Hepatocyte (in vitro differentiated cells): Measurements from ENCODE around the gene CYP2E1. TPM values are rescaled to one million over a fixed set of nuclear protein-coding genes. Genes with fewer than 3 reads are reported as not detected.
"Not testable (repeated sequence)": the region's sequence is repeated elsewhere in the genome, so short reads cannot be mapped to it uniquely, and the experiment has no call there.

Source experiments
- DNase-seq: peaks from one replicate; pipeline ENCODE4 v3.0.0-alpha.2; 2016; ENCODE audit warnings: low spot score
- H2AFZ ChIP-seq: fragments of 200-600 bp; sonication (generic); 2 replicates; pipeline ENCODE4 v1.6.0; 2016; ENCODE audit warnings: antibody characterized with exemption, mild to moderate bottlenecking
- H3K27ac ChIP-seq: fragments of 200-600 bp; sonication (generic); 2 replicates; pipeline ENCODE4 v1.5.1; 2016; ENCODE audit warnings: mild to moderate bottlenecking
- H3K27me3 ChIP-seq: fragments of 200-600 bp; sonication (generic); 2 replicates; pipeline ENCODE4 v1.6.1; 2016
- H3K36me3 ChIP-seq: fragments of 200-600 bp; sonication (generic); replicated peaks from 2 replicates; pipeline ENCODE4 v1.5.1; 2016; ENCODE audit warnings: low read depth; ENCODE audit not compliant: insufficient read depth
- H3K4me1 ChIP-seq: fragments of 200-600 bp; sonication (generic); 2 replicates; pipeline ENCODE4 v1.5.1; 2016; ENCODE audit warnings: mild to moderate bottlenecking, moderate library complexity; ENCODE audit not compliant: insufficient read depth
- H3K4me2 ChIP-seq: fragments of 200-600 bp; sonication (generic); 2 replicates; pipeline ENCODE4 v1.6.0; 2016
- H3K4me3 ChIP-seq: fragments of 200-600 bp; sonication (generic); 2 replicates; pipeline ENCODE4 v1.5.1; 2016; ENCODE audit warnings: mild to moderate bottlenecking
- H3K79me2 ChIP-seq: fragments of 200-600 bp; sonication (generic); 2 replicates; pipeline ENCODE4 v1.6.0; 2017; ENCODE audit warnings: mild to moderate bottlenecking
- H3K9me2 ChIP-seq: fragments of 200-600 bp; sonication (generic); replicated peaks from 2 replicates; pipeline ENCODE4 v1.6.0; 2017; ENCODE audit warnings: mild to moderate bottlenecking; ENCODE audit not compliant: insufficient read depth
- H3K9me3 ChIP-seq: fragments of 200-600 bp; sonication (generic); 2 replicates; pipeline ENCODE4 v1.5.1; 2016; ENCODE audit warnings: low read depth, mild to moderate bottlenecking
- H4K20me1 ChIP-seq: fragments of 200-600 bp; sonication (generic); 2 replicates; pipeline ENCODE4 v1.6.0; 2016; ENCODE audit warnings: mild to moderate bottlenecking; ENCODE audit not compliant: insufficient read depth, poor library complexity, severe bottlenecking
- EZH2 ChIP-seq: fragments of 200-600 bp; sonication (generic); IDR thresholded peaks from 2 replicates; pipeline ENCODE4 v1.6.1; 2016; ENCODE audit warnings: antibody characterized with exemption, mild to moderate bottlenecking, borderline replicate concordance
- EZH2phosphoT487 ChIP-seq: fragments of 200-600 bp; sonication (generic); IDR thresholded peaks from one replicate; pipeline ENCODE4 v1.6.1; 2018; ENCODE audit warnings: antibody characterized with exemption, mild to moderate bottlenecking, low read depth, moderate library complexity; ENCODE audit not compliant: unreplicated experiment, severe bottlenecking
- WGBS: methylation state at CpG from one replicate; pipeline ENCODE4 v1.1.6; 2016; ENCODE audit warnings: low lambda C conversion rate; ENCODE audit errors: missing lambda C conversion rate; 5-methylcytosine and 5-hydroxymethylcytosine counted together
- polyA plus RNA-seq: library from polyadenylated mRNA; unstranded; fragments of >200 nt; fragmentation: Nextera tagmentation; extraction: Ambion mirVana; gene quantifications from 2 replicates; pipeline ENCODE4 v1.2.1, GENCODE V29; 2016
- total RNA-seq: library from RNA; depleted of rRNA; stranded (reverse); fragments of >200 nt; gene quantifications from 2 replicates; pipeline ENCODE4 v1.2.3, GENCODE V29; 2014
- TF ChIP-seq, protein P1 (sequence below): fragments of 200-600 bp; sonication (generic); IDR thresholded peaks from 2 replicates; pipeline ENCODE4 v1.5.1; 2016; ENCODE audit warnings: antibody characterized with exemption, mild to moderate bottlenecking; ENCODE audit not compliant: poor library complexity

Gene CYP2E1
- total and polyA plus RNA-seq, 2 experiments from 2014 or later = 0.43 to 0.47 TPM

DNA sequence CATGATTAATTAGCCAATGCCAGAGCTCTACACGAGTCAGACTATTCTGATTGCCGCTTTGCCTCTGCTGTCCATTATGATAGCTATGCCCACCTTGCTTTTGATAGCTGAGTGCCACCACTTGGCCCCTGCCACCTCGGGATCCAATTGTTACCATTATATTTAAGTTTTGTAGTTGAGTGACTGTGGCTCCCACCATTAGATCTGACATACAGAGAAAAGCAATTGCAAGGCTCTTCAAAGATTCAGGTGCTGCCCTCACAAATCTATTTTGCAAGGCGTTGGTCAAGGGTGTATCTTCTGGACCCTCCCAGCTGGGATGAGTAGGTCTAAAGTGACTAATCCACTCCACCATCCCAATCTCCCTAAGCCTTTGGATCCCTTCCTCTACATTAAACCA, 26.3 kb upstream of the CYP2E1 start:
- not testable (repeated sequence) for H3K4me1 ChIP-seq, H3K4me3 ChIP-seq, H3K79me2 ChIP-seq, H3K4me2 ChIP-seq, H4K20me1 ChIP-seq, H3K9me2 ChIP-seq, DNase-seq, H3K36me3 ChIP-seq, H3K27ac ChIP-seq, H3K27me3 ChIP-seq, H3K9me3 ChIP-seq, H2AFZ ChIP-seq
- 57% methylated on average over 4 of the region's 4 CpGs for WGBS

- WGBS = 70% methylated on average over 4 of the region's 4 CpGs
- H3K79me2 ChIP-seq = no peaks in the 10 kb centered on the region
- H4K20me1 ChIP-seq = no peaks in the 10 kb centered on the region
- TF ChIP-seq, protein P1, sequence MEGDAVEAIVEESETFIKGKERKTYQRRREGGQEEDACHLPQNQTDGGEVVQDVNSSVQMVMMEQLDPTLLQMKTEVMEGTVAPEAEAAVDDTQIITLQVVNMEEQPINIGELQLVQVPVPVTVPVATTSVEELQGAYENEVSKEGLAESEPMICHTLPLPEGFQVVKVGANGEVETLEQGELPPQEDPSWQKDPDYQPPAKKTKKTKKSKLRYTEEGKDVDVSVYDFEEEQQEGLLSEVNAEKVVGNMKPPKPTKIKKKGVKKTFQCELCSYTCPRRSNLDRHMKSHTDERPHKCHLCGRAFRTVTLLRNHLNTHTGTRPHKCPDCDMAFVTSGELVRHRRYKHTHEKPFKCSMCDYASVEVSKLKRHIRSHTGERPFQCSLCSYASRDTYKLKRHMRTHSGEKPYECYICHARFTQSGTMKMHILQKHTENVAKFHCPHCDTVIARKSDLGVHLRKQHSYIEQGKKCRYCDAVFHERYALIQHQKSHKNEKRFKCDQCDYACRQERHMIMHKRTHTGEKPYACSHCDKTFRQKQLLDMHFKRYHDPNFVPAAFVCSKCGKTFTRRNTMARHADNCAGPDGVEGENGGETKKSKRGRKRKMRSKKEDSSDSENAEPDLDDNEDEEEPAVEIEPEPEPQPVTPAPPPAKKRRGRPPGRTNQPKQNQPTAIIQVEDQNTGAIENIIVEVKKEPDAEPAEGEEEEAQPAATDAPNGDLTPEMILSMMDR = no peak
- no peak for TF ChIP-seq EZH2phosphoT487
- no peak for TF ChIP-seq EZH2
- no peak for DNase-seq
- no peak overlapping the region for H3K4me2 ChIP-seq
- no peak overlapping the region for H3K27ac ChIP-seq
- H3K4me1 ChIP-seq = no peaks in the 10 kb centered on the region
- no peaks in the 10 kb centered on the region for H3K9me2 ChIP-seq
- H3K27me3 ChIP-seq = no peaks in the 10 kb centered on the region
- no peaks in the 10 kb centered on the region for H3K36me3 ChIP-seq
- no peak overlapping the region for H2AFZ ChIP-seq
- H3K4me3 ChIP-seq = no peak overlapping the region
- H3K9me3 ChIP-seq = no peaks in the 10 kb centered on the region
Measured at GRCh38 chr10:133509700-133510099, 17.5 kb upstream of the CYP2E1 start.

DNA sequence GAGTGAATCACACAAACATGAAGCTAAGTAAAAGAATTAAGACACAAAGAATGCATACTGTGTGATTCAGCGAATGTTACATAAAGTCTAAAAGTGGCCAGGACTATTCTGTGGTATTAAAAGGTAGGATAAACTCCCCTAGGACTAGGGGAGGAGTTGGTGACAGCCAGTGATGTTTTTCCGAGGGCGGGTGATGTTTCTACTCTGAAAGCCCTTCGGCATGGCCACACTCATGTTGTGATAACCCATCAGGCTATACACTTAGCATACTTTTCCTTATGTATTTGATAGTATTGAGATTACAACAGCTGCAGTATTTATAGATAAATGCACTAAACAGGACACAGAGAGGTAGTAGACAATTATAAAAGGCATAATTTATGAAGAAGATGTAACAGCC, 15.8 kb upstream of the CYP2E1 start:
- Histone ChIP-seq H3K36me3 (no peaks in the 10 kb centered on the region), H4K20me1 (no peaks in the 10 kb centered on the region), H3K4me2 (no peak overlapping the region), H3K9me3 (no peaks in the 10 kb centered on the region), H3K79me2 (no peaks in the 10 kb centered on the region), H3K4me1 (no peaks in the 10 kb centered on the region), H2AFZ (no peak overlapping the region), H3K9me2 (no peaks in the 10 kb centered on the region), H3K27me3 (no peaks in the 10 kb centered on the region), H3K4me3 (no peak overlapping the region), H3K27ac (no peak overlapping the region)
- WGBS = 63% methylated on average over 4 of the region's 4 CpGs
- DNase-seq = no peak
- TF ChIP-seq EZH2 = no peak
- TF ChIP-seq, protein P1 = no peak
- no peak for TF ChIP-seq EZH2phosphoT487

DNA sequence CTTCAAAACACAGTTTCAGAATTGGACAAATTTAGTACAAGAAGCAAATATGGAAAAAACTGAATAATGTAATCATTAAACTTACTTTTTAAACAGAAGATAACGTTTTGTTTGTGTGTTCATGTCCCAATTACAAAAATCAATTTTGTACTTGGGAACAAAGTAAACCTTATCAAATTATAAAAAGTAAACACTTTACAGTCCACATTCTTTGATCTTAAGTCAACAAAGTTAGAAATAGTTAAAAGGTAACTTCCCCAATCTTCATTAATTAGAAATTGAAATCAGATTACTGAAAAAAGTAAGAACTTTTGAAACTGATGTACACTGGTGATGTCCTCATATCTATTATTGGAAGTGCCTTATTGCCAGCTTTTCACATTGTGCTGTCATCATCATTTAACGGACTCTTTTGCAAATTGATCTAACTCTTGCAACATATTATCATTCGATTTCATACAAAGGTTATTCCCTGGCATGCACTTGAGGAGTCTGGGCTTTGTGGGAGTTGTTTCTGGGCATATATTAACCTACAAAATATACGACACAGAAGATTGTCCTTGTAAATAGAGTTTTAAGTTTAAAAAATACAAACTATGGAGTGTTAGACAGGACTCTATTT, 15.1 kb upstream of the CYP2E1 start:
- H3K4me2 ChIP-seq = no peak overlapping the region
- H3K9me3 ChIP-seq = no peaks in the 10 kb centered on the region
- H3K36me3 ChIP-seq = no peaks in the 10 kb centered on the region
- no peak overlapping the region for H3K4me3 ChIP-seq
- TF ChIP-seq EZH2phosphoT487 (no peak), EZH2 (no peak)
- TF ChIP-seq, protein P1 = no peak
- 44% methylated on average over 4 of the region's 4 CpGs for WGBS
- no peak for DNase-seq
- no peak overlapping the region for H3K27ac ChIP-seq
- no peak overlapping the region for H2AFZ ChIP-seq
- no peaks in the 10 kb centered on the region for H3K4me1 ChIP-seq
- H3K9me2 ChIP-seq = no peaks in the 10 kb centered on the region
- no peaks in the 10 kb centered on the region for H3K79me2 ChIP-seq
- no peaks in the 10 kb centered on the region for H3K27me3 ChIP-seq
- H4K20me1 ChIP-seq = no peaks in the 10 kb centered on the region
